HepG2 (cell line): ENCODE data around the gene FABP1.

Experiments used
- CBX2 ChIP-seq, 2 experiments: fragments of 200-600 bp in 1 of 2; sonication (generic); formaldehyde crosslinking in 1 of 2; IDR thresholded peaks; 2 replicates each; pipeline versions ENCODE4 v1.7.0 to v1.8.1; 2018 to 2022; ENCODE audit warnings: low read depth in 2 of 2, low read length in 1 of 2, mild to moderate bottlenecking in 1 of 2, missing genetic modification reagents in 1 of 2
- JUNB ChIP-seq: sonication (generic); formaldehyde crosslinking; IDR thresholded peaks from 2 replicates; pipeline ENCODE4 v1.8.0; 2022; ENCODE audit warnings: missing genetic modification reagents, mild to moderate bottlenecking, borderline replicate concordance
- MYC ChIP-seq: sonication (generic); formaldehyde crosslinking; IDR thresholded peaks from 2 replicates; pipeline ENCODE4 v1.9.0; 2021; ENCODE audit warnings: missing genetic modification reagents, borderline replicate concordance
- THYN1 ChIP-seq: sonication (generic); formaldehyde crosslinking; IDR thresholded peaks from 2 replicates; pipeline ENCODE4 v1.8.1; 2023; ENCODE audit warnings: low read depth, mild to moderate bottlenecking, moderate library complexity, missing genetic modification reagents, borderline replicate concordance
- TP53 ChIP-seq: sonication (generic); formaldehyde crosslinking; conservative IDR thresholded peaks from 2 replicates; pipeline ENCODE4 v1.4.0; 2020; ENCODE audit warnings: missing genetic modification reagents
- YY1 ChIP-seq: IDR thresholded peaks from 2 replicates; pipeline ENCODE4 v1.6.1; 2011; ENCODE audit warnings: low read length, low read depth, moderate library complexity, mild to moderate bottlenecking; ENCODE audit not compliant: insufficient read depth, insufficient replicate concordance
- ZNF235 ChIP-seq: sonication (generic); formaldehyde crosslinking; IDR thresholded peaks from 2 replicates; pipeline ENCODE4 v1.8.1; 2023; ENCODE audit warnings: mild to moderate bottlenecking, missing genetic modification reagents, borderline replicate concordance
- ZNF576 ChIP-seq: sonication (generic); formaldehyde crosslinking; IDR thresholded peaks from 2 replicates; pipeline ENCODE4 v1.4.0; 2020; ENCODE audit warnings: mild to moderate bottlenecking, missing genetic modification reagents
- ZNF614 ChIP-seq: IDR thresholded peaks from 2 replicates; pipeline ENCODE4 v1.6.1; 2018; ENCODE audit warnings: missing biosample characterization, missing genetic modification reagents, inconsistent platforms, borderline replicate concordance
- ZNF766 ChIP-seq: sonication (generic); formaldehyde crosslinking; IDR thresholded peaks from 2 replicates; pipeline ENCODE4 v1.5.0; 2020; ENCODE audit warnings: missing genetic modification reagents, borderline replicate concordance
- ZSCAN20 ChIP-seq: sonication (generic); formaldehyde crosslinking; IDR thresholded peaks from 2 replicates; pipeline ENCODE4 v1.4.0; 2020; ENCODE audit warnings: missing genetic modification reagents, mild to moderate bottlenecking, borderline replicate concordance
- ZSCAN31 ChIP-seq: sonication (generic); formaldehyde crosslinking; IDR thresholded peaks from 2 replicates; pipeline ENCODE4 v1.5.0; 2020; ENCODE audit warnings: low read depth, mild to moderate bottlenecking, missing genetic modification reagents

- TF ChIP-seq TP53 (CRISPR knock-in tag) (no peak), ZNF766 (CRISPR knock-in tag) (no peak), THYN1 (no peak), ZNF576 (CRISPR knock-in tag) (no peak), ZSCAN31 (CRISPR knock-in tag) (no peak), ZNF235 (CRISPR knock-in tag) (no peak), YY1 (no peak), MYC (CRISPR knock-in tag) (no peak), ZNF614 (no peak), CBX2 (IDR thresholded peaks at IDR 0.05; ENCODE audit: low read depth, low read length) (no peak), CBX2 (CRISPR knock-in tag; IDR thresholded peaks at IDR 0.05; ENCODE audit: low read depth) (no peak), ZSCAN20 (CRISPR knock-in tag) (no peak), JUNB (no peak)
These were observed 27.9 kb downstream of the FABP1 start for GRCh38 chr2:88099798-88100488.
